ENCODE measurements around the gene SCNN1A.

GRCh38 chr12:6362403-6362802 lies 13.0 kb downstream of the SCNN1A start:
- TF ChIP-seq CTCF (IDR thresholded peaks at IDR 0.05) (no peak), POLR2A (IDR thresholded peaks at IDR 0.05) (no peak)
